ENCODE measurements around the gene TAB3. TPM values are rescaled to one million over a fixed set of nuclear protein-coding genes. Genes with fewer than 3 reads are reported as not detected.

Gene TAB3, protein sequence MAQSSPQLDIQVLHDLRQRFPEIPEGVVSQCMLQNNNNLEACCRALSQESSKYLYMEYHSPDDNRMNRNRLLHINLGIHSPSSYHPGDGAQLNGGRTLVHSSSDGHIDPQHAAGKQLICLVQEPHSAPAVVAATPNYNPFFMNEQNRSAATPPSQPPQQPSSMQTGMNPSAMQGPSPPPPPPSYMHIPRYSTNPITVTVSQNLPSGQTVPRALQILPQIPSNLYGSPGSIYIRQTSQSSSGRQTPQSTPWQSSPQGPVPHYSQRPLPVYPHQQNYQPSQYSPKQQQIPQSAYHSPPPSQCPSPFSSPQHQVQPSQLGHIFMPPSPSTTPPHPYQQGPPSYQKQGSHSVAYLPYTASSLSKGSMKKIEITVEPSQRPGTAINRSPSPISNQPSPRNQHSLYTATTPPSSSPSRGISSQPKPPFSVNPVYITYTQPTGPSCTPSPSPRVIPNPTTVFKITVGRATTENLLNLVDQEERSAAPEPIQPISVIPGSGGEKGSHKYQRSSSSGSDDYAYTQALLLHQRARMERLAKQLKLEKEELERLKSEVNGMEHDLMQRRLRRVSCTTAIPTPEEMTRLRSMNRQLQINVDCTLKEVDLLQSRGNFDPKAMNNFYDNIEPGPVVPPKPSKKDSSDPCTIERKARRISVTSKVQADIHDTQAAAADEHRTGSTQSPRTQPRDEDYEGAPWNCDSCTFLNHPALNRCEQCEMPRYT
- 12.2 and 18.4 TPM in 2 replicates for total RNA-seq

DNA sequence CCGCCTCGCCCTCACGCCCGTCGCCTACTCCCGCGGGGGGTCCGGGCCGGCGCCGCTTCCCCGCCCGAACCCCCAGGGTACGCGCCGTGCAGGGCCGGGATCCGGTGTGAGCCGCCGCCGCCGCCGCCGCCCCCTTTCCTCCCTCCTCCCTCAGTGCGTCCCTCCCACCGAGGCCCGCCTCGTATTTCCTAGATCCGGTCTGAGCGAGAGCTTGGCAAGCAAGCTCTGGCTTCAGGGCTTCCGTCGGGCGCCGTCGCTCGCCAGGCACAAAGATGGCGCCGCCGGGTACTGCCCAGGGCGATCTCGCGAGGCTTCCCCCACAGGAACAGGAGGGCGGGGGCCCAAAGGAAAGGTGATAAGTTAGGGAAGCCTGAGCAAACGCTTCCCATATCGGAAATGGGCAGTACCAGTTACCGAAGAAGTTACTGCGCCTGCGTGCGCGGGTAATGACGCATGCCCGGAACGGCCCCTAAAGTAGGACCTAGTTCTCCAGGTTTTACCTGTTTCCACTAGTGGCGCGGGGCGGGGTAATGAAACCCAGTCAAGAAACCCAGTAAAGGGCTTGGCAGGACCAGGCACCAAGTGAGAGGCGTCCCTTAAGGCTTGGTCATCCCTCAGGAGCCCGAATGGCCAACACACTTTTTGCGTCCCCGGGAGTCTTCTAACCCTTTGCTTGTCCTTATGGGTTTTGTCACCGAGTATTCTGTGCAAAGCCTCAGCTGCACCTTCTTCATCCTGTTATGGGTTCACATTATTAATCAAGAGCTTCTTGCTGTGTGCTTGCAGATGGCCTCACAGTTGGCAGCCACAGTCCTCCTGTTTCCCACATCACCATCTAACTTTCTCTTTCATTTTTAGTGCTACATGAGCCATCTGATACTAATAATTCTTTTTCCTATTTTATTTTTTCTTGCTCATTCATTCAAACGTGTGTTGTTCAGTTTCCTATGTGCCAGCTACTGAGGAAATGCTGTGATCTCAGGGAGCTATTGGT is at the start of gene TAB3:
TAB3 (minus strand) TSS at position 108 of the 994 bp plus-strand sequence. CDS start 29,666 bp downstream, outside the sequence.

Other genes starting within 250 kb of the TAB3 start
- 5.2 and 14.8 TPM in 2 replicates for gene GK, start 235.8 kb downstream of the TAB3 start, total RNA-seq
- not detected in 2 replicates for gene FTHL17, start 182.8 kb upstream of the TAB3 start, total RNA-seq

All from smooth muscle cell of the umbilical artery (primary cell).